22Rv1 (cell line): Measurements from ENCODE around the gene HELZ.

Source experiments
- CTCF ChIP-seq: fragments of 450-650 bp; IDR thresholded peaks from 2 replicates; pipeline ENCODE4 v1.5.1; 2017; ENCODE audit warnings: mild to moderate bottlenecking
- ZFX ChIP-seq: fragments of 450-650 bp; IDR thresholded peaks from 2 replicates; pipeline ENCODE4 v1.6.1; 2017; ENCODE audit warnings: antibody characterized with exemption, borderline replicate concordance

GRCh38 chr17:67180275-67180674 lies 64.7 kb downstream of the HELZ start:
- TF ChIP-seq CTCF (no peak), ZFX (no peak)
